RCC 7860 (cell line): ENCODE data around the gene EFTUD2.
"Not testable (repeated sequence)": the region's sequence is repeated elsewhere in the genome, so short reads cannot be mapped to it uniquely, and the experiment has no call there.

Source experiments
- DNase-seq: peaks from one replicate; pipeline ENCODE4 v3.0.0-alpha.2; 2015; ENCODE audit warnings: low spot score
- FAIRE-seq: peaks from 2 replicates; lab custom pipeline; 2012; peaks lifted over from hg19 to GRCh38; lab: Jason Lieb, UNC

The EFTUD2 gene

DNA sequence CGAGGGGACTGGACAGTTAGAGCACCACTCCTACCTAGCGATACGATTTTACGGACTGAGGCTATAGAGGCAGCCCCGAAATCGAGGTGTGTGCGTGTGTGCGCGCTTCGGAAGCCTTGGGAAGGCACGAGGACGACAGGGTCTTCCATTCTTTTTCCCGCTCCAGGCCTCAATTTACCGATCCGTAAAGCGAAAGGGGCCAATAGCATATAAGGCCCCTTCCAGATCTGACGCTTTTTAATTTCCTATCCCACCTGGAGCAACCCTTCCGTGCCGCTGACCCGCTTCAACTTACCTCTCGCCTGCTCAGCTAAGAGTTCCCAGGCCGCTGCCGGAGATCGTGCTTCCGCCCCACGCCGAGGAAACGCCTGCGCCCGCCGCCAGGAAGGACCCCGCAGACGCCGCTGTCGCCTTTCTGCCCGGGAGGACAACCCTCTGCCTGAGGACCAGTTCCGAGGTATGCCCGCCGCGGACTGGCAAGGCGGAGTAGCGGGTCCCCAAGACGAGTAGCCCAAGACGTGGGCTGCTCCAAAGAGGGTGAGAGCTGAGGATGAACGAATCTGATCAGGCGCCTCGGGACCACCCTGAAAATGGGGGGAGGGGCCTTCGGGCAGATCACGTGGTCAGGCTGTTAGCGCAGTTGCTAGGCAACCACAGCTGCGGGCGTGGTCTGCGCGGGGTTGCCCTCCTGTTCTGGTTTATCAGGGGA, at the start of gene EFTUD2:
EFTUD2 (minus strand) TSS at position 372 of the 709 bp plus-strand sequence. CDS start 4,924 bp downstream, outside the sequence.
- no peak for FAIRE-seq

DNA sequence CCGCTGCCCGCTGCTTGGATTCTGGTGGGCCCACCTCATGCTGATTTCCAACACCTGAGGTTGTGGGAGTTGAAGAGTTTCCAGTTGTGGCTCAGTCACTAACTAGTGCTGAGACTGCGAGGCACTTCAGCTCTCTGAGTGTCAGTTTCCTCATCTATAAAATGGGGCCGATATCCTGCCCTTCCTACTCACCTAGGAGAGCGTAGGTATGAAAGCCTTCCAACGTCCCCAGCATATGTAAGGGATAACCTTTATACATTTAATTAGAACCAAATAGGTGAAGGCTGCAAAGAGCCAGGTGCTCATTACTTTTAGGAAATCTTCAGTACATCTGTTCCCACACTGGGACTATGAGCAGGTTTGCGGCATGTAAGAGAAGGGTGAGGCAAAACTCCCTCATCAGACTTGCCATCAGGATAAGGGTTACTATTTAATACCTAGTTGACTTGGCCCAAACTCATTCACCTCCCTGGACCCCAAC, 49.1 kb upstream of the EFTUD2 start:
- DNase-seq (no peak), FAIRE-seq (no peak)

More for the DNA sequence above, at the start of gene EFTUD2:
- DNase-seq, result peak; percentile 79

DNA sequence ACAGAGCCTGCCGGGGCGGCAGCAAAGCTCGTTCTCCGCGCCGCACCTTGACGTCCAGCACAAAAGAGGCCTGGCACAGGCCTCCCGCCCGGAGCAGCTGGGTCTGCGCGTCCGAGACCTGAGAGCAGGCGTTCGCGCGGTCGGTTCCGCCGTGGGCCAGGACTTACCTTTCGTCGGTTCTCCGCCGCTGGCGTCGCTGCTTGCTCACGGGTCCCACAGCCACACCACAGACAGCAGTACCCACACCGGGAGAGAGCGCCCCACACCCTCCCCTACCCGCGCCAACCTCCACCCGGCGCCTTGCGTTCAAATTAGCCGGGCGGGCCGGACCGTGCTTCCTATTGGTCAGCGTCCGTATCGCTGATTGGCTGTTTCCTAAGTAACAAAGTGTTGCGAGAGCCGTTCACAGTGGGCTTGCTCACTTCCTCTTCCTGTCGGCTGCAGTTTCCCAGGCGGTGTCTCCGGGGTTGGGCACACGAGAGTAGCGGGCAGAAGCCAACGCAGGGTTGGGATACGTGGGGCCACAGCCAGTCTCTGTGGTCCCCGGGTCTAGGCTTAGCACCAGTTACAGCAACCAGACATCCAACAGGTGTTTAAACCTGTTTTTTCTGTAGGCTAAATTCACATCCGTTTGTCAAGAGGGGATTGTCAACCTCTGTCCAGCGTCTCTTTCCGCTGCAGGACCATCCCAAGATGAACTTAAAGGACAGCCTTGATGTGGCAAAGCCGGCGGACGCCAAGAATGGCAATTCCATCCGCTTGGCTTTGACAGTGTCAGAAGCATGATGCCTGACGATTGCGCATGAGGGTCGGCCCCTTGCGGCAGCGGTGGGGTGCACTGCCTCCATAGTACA, 48.4 kb upstream of the EFTUD2 start, which contains the start of gene KIF18B:
KIF18B (minus strand) TSS at position 313 of the 854 bp plus-strand sequence. CDS start 11,429 bp downstream, outside the sequence.
- FAIRE-seq, result peak; percentile 80
- peak; percentile 96 for DNase-seq

DNA sequence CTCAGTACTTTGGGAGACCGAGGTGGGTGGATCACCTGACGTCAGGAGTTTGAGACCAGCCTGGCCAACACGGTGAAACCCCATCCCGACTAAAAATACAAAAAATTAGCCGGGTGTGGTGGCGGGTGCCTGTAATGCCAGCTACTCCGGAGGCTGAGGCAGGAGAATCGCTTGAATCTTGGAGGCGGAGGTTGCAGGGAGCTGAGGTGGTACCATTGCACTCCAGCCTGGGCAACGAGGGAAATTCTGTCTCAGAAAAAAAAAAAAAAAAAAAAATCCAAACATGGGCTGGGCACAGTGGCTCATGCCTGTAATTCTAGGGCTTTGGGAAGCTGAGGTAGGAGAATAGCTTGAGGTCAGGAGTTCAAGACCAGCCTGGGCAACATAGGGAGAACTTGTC, 46.4 kb upstream of the EFTUD2 start:
- not testable (repeated sequence) for FAIRE-seq, DNase-seq

DNA sequence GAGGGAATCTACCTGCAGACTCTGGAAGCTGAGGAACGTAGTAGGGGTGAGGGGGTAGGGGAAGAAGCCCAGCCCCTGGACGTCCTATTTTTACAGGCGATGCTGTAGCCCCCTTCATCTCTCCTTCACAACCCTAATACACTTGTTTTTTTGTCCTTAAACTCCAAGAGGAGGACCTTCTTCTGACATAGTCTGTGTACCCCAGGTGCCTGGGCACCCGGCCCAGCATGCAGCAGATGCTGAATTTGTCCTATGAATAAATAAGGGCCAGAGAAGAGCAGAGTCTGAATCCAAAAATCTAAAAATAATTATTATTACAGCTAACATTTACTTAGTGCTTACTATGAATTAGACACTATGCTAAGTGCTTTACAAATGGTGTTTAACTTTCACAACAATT, 43.2 kb upstream of the EFTUD2 start:
- DNase-seq (no peak), FAIRE-seq (no peak)

DNA sequence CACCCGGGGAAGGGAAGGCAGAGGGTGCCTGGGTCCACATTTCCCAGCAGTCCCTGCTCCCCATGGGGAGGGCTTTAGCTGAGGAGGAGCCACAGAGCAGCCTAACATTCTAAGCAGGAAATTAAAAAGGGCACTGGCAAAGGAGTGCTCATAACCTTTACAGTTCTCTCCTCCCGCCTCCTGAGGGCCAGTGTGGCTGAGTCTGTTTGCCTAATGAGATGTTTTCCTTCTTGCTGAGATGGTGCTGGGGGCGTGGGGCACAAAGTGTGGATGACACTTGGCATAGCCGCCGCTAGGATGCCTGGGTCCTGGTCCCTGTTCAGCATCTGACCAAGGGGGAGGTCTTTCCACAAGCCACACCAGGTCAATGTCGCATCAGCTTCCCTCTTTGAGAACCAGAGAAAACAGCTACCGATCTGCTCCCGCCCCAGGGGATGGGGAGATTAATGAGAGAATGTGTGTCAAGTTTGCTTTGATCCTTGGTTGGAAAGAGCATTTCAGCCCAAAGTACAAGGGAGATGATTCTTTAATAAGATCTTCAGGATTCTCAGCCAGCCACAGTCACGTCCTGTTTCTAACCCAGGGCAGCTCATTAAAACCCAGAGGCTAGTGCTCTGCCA, 42.6 kb upstream of the EFTUD2 start:
- no peak for DNase-seq
- no peak for FAIRE-seq

DNA sequence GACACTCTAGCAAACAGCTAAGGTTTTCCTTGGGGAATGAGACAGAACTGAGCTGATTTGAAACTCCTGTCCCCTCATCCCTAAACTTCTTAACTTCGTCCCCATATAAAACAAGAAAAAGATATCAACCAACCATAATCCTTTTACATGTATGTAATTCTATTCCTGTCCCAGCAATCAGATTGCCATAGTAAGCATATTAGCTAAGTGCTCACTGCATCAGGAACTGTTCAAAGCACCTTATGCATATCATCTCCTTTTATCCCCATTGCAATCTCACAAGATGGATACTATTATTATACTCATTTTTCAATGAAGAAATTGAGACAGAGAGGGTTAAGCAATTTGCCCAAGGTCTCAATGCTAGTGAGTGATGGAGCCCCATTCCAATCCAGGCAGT, 41.5 kb upstream of the EFTUD2 start:
- FAIRE-seq (no peak), DNase-seq (no peak)

DNA sequence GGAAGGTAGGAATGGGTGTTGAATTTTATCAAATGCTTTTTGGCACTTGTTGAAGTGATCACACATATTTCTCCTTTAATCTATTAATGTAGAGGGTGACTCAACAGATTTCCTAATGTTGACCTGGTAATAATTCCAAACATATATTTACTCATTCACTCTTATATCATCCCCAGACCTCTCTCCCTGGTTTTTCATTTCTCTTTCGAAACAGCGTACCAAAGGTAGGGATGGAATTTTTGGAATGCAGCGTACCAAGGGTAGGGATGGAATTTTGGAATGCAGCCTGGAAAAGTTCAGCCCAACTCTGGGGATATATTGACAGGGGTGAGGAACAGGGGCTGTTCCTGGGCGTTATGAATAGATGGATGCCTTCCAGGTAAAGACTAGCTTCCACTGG, 41.1 kb upstream of the EFTUD2 start:
- DNase-seq (no peak), FAIRE-seq (no peak)

DNA sequence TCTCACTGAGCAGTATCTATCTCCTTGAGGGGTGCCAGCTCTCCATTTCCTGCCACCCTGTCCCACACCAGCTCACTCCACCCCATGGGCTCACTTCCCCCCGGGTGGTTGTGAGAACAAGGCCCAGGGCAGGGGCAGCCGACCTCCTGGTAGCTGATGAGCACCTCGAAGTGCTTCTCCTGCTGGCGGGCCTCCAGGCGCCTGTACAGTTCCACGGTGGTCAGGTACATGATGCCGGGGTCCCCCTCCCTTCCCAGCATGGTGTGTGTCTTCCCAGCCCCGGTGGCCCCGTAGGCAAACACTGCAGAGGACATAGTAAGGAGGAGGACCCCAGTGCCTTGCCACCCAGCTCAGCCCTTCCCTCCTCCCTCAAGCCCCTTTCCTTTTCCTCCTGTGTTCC, 35.9 kb upstream of the EFTUD2 start:
- FAIRE-seq, result no peak
- no peak for DNase-seq

DNA sequence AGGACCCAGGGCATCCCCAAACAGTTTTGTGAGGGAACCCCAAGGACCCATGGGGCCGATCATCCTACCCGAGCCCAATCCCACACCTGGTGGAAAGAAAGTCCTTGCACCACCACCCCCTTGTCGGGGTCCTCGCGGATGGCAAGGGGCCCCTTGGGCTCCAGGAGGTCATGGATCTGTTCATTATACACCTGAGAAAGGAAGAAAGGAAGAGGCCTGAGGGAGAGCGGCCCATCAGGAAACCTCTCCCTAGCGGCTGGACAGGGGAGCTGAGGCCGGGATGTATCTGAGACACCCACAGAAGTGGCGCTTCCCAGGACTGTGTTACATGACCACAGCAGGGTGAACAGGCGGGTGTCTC, 35.5 kb upstream of the EFTUD2 start:
- no peak for DNase-seq
- FAIRE-seq, result no peak

DNA sequence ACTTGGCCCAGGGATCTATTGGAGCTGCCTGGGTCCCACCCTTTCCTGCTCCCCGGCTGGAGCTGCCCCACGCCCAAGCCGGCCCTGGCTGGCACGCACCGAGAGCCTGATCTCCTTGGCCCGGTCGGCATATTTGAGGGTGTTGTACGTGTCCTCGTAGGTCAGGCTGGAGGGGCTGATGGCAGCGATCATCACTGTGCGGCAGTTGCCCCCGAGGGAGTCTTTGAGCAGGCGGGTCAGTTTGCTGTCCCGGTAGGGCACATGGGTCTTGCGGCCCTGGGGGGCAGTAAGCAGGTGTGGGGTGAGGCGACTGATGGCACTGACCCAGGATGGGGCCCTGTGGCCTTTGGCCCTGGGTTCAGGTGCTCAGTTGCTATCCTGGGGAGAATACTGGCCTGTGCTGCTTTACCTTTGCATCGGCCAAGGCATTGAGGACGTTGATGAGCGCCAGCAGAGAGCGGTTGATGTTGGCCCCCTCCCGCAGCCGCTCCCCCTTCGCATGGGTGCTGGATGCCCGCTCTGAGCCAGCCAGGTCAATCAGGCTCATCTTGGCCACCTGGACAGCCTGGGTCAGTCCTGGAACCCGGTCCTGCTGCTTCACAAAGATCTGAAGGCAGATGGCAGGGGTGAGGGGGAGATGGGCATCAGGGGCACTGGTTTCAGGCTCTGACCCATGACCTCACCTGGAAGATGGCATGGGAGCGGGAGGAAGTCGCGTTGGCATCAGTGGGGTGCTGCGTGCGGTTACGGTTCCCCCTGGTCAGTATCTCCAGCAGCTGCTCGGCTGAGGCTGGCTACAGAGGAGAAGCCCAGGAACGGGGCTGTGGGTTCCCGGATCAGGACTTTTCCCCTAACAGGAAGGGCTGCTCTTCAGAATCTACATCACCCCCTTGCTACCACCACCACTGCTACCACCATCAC, 34.8 kb upstream of the EFTUD2 start:
- no peak for DNase-seq
- no peak for FAIRE-seq

DNA sequence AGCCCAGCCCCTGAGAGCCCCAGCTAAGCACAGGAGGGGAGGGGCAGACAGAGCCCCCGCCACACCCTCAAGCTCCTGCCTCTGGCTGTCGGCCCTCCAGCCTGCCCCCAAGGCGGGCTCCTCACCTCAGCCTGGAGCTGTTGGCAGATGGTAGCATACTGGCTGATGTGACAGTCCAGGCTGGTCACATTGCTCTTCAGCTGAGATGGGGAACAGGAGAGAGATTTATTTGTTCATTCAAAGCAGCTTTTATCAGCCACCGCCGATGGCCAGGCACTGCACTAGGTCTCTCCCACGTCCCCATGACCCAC, 33.5 kb upstream of the EFTUD2 start:
- FAIRE-seq (no peak), DNase-seq (no peak)

DNA sequence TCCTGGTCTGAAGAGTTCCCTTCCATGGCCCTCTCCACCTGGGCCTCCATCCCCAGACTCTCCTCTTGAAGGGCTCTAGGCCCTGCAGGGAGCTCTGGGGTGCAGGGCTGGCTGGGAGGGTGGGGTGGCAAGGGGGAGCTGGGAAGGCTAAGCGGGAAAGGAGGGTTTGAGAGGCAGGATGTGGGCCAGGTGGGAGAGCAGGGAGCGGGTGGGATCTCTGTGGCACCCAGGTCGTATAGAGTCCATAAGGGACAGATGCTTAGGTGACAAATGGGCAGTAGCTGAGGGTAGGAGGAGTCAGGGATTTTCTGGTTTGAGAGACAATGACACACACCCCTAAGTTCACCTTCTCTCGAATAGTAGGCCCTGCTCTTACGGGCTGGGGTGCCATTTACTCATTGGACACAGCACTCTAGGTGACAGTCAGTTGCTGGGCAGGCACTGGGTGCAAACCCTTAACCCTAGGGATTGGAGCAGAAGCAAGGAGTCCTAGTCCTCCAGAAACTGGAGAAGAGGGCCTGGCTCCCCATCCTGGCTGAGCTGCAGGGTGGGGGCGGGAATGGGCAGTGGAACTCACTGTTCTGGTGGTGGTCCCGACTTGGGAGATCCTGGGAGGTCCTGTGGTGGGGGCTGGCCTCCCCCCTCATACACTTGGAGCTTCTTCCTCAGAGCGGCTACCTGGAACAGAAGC, 33.0 kb upstream of the EFTUD2 start:
- FAIRE-seq (no peak), DNase-seq (no peak)

DNA sequence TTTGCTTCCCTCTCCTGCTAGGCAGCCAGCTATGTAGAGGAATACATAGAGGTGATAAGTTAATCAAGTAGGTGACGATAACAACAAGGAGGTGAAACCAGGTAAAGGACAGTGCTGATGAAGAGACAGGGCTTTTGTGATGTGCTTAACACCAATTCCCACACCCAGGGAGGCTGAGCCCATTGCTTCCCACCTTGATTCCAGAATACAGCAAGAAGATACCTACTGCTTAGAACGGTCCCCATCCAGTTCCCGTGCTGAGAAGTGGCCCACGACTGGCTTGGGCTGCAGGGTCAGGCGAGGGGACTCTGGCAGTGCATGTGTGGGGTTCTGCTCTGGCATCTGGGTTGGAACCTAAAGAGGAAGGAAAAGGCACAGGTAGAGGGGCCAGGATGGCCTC, 32.1 kb upstream of the EFTUD2 start:
- FAIRE-seq (no peak), DNase-seq (no peak)

DNA sequence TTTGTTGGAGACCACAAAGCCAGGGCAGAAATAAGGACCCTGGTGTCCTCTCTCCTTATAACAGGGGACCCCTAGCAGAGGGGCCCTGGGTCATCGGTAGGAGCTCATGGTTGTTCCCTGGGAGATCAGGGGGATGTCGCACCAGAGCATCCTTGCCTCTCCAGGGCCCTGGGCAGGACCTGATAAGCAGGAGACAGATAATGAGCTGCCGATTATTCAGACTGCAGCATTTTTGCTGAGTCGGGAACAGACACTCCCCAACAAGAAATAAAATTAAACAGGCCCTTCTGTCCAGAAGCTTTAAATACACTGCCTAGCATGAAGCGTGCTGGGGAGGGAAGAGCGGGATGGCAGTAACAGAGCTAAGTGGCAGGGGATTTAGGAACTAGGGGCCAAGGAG, 31.4 kb upstream of the EFTUD2 start:
- no peak for DNase-seq
- FAIRE-seq, result no peak

DNA sequence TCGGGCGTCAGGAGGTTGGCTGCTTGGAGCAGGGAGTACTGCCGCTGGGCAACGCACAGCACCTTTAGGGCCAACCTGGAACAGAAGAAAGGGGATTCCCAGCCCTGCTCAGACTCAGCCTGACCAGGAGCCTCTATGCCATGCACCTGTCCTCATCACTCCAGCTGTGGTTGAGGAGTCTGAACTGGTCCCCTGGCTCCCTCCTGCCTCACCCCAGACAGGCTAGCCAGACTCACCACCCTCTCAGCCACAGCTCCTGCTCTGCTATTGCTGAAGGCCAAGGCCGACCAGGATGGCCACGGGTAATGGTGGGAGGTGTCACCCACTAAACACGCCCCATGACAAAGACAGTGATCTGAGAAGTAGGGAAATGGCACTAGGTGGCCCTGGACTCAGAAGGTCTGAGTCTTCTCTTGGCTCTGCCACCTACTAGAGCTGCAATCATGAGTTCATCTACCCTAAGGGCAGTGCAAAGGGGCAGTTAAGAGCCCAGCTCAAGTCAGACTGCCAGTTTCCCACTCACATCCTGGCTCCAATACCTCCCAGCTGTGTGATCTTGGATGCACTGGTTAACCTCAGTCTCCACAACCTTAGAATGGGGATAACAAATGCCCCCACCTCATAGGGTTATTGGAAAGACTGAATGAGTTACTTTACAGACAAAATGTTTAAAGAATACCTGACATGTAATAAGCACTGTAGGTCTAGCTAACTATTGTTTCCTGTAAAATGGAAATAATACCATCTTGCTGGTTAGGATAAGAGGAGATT, 29.9 kb upstream of the EFTUD2 start:
- DNase-seq, result no peak

DNA sequence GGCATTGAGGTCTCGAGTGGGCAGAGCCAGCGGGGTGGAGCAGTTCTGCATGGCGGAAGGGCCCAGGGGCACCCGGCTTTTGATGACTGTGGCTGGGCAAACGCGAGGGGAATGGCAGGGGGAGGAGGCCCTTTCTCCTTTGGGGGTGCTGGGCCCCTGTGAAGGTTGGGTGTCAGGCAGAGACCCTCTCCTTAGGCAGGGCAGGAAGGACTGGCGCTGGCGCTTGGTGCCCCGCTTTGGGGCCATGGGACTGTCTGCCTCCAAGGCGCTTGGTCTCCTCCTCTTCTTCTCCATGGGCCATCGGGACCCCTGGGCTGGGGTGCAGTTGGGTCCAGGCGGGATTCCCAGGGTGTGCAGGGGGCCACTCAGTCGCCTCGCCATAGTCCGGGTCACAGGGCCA, 28.9 kb upstream of the EFTUD2 start:
- FAIRE-seq (no peak), DNase-seq (no peak)

More for the DNA sequence above, 29.9 kb upstream of the EFTUD2 start:
- no peak for FAIRE-seq

DNA sequence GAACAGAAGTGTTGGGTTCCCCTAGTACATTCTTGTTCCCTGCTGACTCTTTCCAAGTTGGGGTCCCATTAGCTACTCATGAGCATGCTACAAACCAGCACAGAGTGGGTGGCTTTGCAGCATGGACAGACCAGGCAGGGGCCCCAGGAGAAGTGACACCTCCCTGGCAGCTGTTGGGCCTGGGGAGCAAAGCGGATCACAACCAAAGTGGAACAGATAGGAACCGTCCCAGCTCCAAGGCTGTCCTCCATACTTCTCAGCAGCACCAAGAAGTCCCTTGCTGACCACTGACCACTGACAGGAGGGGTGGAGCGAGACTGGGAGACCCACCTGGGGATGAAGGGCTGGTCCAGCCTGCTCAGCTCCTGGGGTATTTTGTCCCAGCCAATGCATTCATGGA, 28.5 kb upstream of the EFTUD2 start:
- FAIRE-seq (no peak), DNase-seq (no peak)

DNA sequence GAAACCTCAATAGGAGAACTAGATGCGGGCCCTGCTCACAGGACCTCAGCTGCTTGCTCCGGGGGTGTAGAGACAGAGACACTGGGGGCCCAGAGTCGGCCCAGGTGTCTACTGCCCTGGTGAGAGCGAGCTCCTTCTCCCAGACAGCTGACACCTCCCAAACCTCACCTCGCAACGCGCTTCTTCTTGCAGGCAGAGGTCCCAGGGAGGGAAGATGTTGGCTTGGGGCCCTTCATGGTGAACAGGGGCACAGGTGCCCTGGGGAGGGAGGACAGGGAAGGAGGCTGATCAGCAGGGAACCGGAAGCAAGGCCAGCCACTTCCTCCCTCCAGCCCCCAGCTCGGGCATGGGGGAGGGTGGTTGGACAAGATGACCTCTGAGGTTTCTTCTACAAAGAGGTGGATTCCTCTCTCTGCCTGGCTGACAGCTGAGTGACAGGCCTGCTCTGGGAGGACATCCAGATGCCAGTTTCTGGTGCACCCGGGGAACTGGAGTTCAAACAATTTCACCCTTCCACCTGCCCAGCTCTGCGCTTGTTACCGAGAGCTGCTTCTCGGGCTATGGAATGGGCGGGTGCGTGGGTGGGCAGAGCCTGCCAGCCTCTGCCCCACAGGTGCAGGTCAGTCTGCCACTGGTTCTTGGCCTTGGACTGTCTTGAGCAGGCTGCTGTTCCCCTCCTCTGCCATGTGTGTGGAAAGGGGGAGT, 27.7 kb upstream of the EFTUD2 start:
- DNase-seq, result no peak
- FAIRE-seq, result no peak
